ENCODE data around the gene LRMDA.

- TF ChIP-seq EZH2 (IDR thresholded peaks at IDR 0.05; ENCODE audit: borderline replicate concordance, control insufficient read depth, low read depth, low read length): no peak
- no peak for TF ChIP-seq REST (IDR thresholded peaks at IDR 0.05; ENCODE audit: low read depth, low read length)
- TF ChIP-seq SMAD1 (IDR thresholded peaks at IDR 0.05; ENCODE audit: low read depth, partially characterized antibody): no peak
- TF ChIP-seq CTCF (IDR thresholded peaks at IDR 0.05 in 2 of 3, conservative IDR thresholded peaks at IDR 0.05 in 1 of 3; ENCODE audit: control insufficient read depth in 2 of 3, extremely low read depth in 1 of 3, insufficient read depth in 1 of 3, low read depth in 3 of 3, low read length in 3 of 3): no peak
- no peak for TF ChIP-seq POLR2A (IDR thresholded peaks at IDR 0.05; ENCODE audit: low read depth, low read length)
Measured at GRCh38 chr10:75999001-75999400, 567.6 kb downstream of the LRMDA start.

Data from GM12878 (cell line).